Effector CD8-positive, alpha-beta T cell (primary cell): Measurements from ENCODE around the gene MBOAT1.

ENCODE experiments used
- DNase-seq: peaks from one replicate; lab custom pipeline; 2025; lab: John Stamatoyannopoulos, UW

Gene MBOAT1

GRCh38 chr6:20233007-20233730 lies 20.9 kb upstream of the MBOAT1 start:
- DNase-seq, result no peak

GRCh38 chr6:20232188-20232587 lies 19.9 kb upstream of the MBOAT1 start:
- DNase-seq, result no peak

- DNase-seq, result no peak
Observed at GRCh38 chr6:20230401-20231119, 18.3 kb upstream of the MBOAT1 start.

GRCh38 chr6:20229881-20230280 lies 17.6 kb upstream of the MBOAT1 start:
- DNase-seq, result no peak

- DNase-seq, result no peak
Observed at GRCh38 chr6:20227350-20227749, 15.1 kb upstream of the MBOAT1 start.

- no peak for DNase-seq
Observed at GRCh38 chr6:20223141-20223540, 10.9 kb upstream of the MBOAT1 start.

GRCh38 chr6:20221421-20221820 lies 9.2 kb upstream of the MBOAT1 start:
- no peak for DNase-seq

GRCh38 chr6:20220359-20220758 lies 8.1 kb upstream of the MBOAT1 start:
- DNase-seq, result no peak

- no peak for DNase-seq
Observed at GRCh38 chr6:20217891-20218290, 5.6 kb upstream of the MBOAT1 start.

- no peak for DNase-seq
Observed at GRCh38 chr6:20217324-20217855, 5.1 kb upstream of the MBOAT1 start.

- DNase-seq, result no peak
Observed at GRCh38 chr6:20215310-20215709, 3.0 kb upstream of the MBOAT1 start.

- no peak for DNase-seq
Observed at GRCh38 chr6:20213271-20213798, 1.1 kb upstream of the MBOAT1 start.

GRCh38 chr6:20211941-20212391 lies 303 bp downstream of the MBOAT1 start:
- DNase-seq, result no peak

- no peak for DNase-seq
Observed at GRCh38 chr6:20211037-20211940, 980 bp downstream of the MBOAT1 start.

GRCh38 chr6:20210158-20210557 lies 2.1 kb downstream of the MBOAT1 start:
- DNase-seq, result no peak

GRCh38 chr6:20208687-20209378 lies 3.4 kb downstream of the MBOAT1 start:
- no peak for DNase-seq

- no peak for DNase-seq
Observed at GRCh38 chr6:20207088-20207418, 5.2 kb downstream of the MBOAT1 start.

- no peak for DNase-seq
Observed at GRCh38 chr6:20205722-20206161, 6.5 kb downstream of the MBOAT1 start.

GRCh38 chr6:20204512-20204894 lies 7.8 kb downstream of the MBOAT1 start:
- DNase-seq, result no peak

GRCh38 chr6:20203561-20204511 lies 8.4 kb downstream of the MBOAT1 start:
- DNase-seq, result no peak
